ENCODE results near the gene ZNF558.
"Not testable (repeated sequence)": the region's sequence is repeated elsewhere in the genome, so short reads cannot be mapped to it uniquely, and the experiment has no call there.

ZNF558 gene

GRCh38 chr19:8794823-8795222, 37.3 kb downstream of the ZNF558 start:
- no peak for DNase-seq (ENCODE audit: low spot score)

GRCh38 chr19:8773587-8773986, 58.5 kb downstream of the ZNF558 start:
- DNase-seq (ENCODE audit: low spot score), result not testable (repeated sequence)

- not testable (repeated sequence) for DNase-seq (ENCODE audit: low spot score)
These were observed 62.8 kb downstream of the ZNF558 start for GRCh38 chr19:8769265-8769664.

GRCh38 chr19:8767257-8767656, 64.8 kb downstream of the ZNF558 start:
- DNase-seq (ENCODE audit: low spot score), result not testable (repeated sequence)

All from CD4-positive, alpha-beta T cell treated with Interleukin-2 at 100 ng/mL for 4 hours (primary cell).